Lower leg skin (tissue), 4 donors: ENCODE results near the gene LDHB. TPM values are rescaled to one million over a fixed set of nuclear protein-coding genes. Genes with fewer than 3 reads are reported as not detected.
"Not testable (repeated sequence)": the region's sequence is repeated elsewhere in the genome, so short reads cannot be mapped to it uniquely, and the experiment has no call there.

Experiments used
- DNase-seq, 2 donors: peaks; one replicate each; pipeline ENCODE4 v3.0.0-alpha.2; 2019; ENCODE audit warnings: low spot score in 2 of 2
- H3K4me3 ChIP-seq: fragments of 200-600 bp; sonication (generic); 2 replicates; pipeline ENCODE4 v1.5.1; 2017; ENCODE audit warnings: mild to moderate bottlenecking, low read depth; ENCODE audit not compliant: poor library complexity, severe bottlenecking
- CTCF ChIP-seq, 3 donors: fragments of 450-650 bp; IDR thresholded peaks; one replicate each; pipeline ENCODE4 v1.5.1; 2016; ENCODE audit warnings: antibody characterized with exemption in 3 of 3, mild to moderate bottlenecking in 3 of 3, moderate library complexity in 2 of 3
- POLR2A ChIP-seq, 2 donors: fragments of 450-650 bp; IDR thresholded peaks; one replicate each; pipeline ENCODE4 v1.6.1; 2016 to 2017; ENCODE audit warnings: antibody characterized with exemption in 2 of 2, mild to moderate bottlenecking in 1 of 2, moderate library complexity in 1 of 2
- WGBS, 2 donors: methylation state at CpG; one replicate each; pipeline ENCODE4 v1.1.5; 2018; 5-methylcytosine and 5-hydroxymethylcytosine counted together
- intact Hi-C: fragments of 100-400 bp; cut with DNase I; formaldehyde crosslinking; loops from one replicate; pipeline ENCODE4 v1.15.0; 2023; ENCODE audit warnings: low total_unique reads
- total RNA-seq, 4 donors: library from RNA; depleted of rRNA; stranded (reverse); fragments of >200 nt; gene quantifications; one replicate each; pipeline ENCODE4 v1.1.0, GENCODE V29; 2016

The LDHB gene
- total RNA-seq, 4 donors from 2014 or later = 30.3 to 76.5 (median 54.9) TPM

GRCh38 chr12:21647179-21647578, 10.5 kb downstream of the LDHB start:
- TF ChIP-seq POLR2A (IDR thresholded peaks at IDR 0.05) (no peak), CTCF (IDR thresholded peaks at IDR 0.05) (no peak)
- intact Hi-C loops = no loop called here
- H3K4me3 ChIP-seq = no peak overlapping the region
- DNase-seq = no peak

- H3K4me3 ChIP-seq, intact Hi-C loops: not testable (repeated sequence)
- WGBS, 2 donors = 67 to 71% methylated on average over 7 of the region's 7 CpGs
Measured at GRCh38 chr12:21645041-21645500, 12.6 kb downstream of the LDHB start.

GRCh38 chr12:21644516-21644915, 13.1 kb downstream of the LDHB start:
- intact Hi-C loops = no loop called here
- no peak overlapping the region for H3K4me3 ChIP-seq
- no peak for TF ChIP-seq POLR2A (IDR thresholded peaks at IDR 0.05)
- TF ChIP-seq CTCF (IDR thresholded peaks at IDR 0.05) = no peak
- no peak for DNase-seq
- WGBS, 2 donors = 88 to 90% methylated on average over 4 of the region's 4 CpGs

More at GRCh38 chr12:21645041-21645500, 12.6 kb downstream of the LDHB start:
- not testable (repeated sequence) for DNase-seq

- DNase-seq = no peak
- no peak overlapping the region for H3K4me3 ChIP-seq
- WGBS, 2 donors = 79 to 86% methylated on average over 3 of the region's 3 CpGs
- TF ChIP-seq POLR2A (IDR thresholded peaks at IDR 0.05) = no peak
- no peak for TF ChIP-seq CTCF (IDR thresholded peaks at IDR 0.05)
- intact Hi-C loops = no loop called here
Measured at GRCh38 chr12:21643758-21644157, 13.9 kb downstream of the LDHB start.

GRCh38 chr12:21642707-21643389, 14.8 kb downstream of the LDHB start:
- intact Hi-C loops = no loop called here
- no peak overlapping the region for H3K4me3 ChIP-seq
- 28 to 46% methylated on average over 1 of the region's 1 CpG for WGBS, 2 donors
- DNase-seq = no peak
- TF ChIP-seq CTCF (IDR thresholded peaks at IDR 0.05) = no peak
- no peak for TF ChIP-seq POLR2A (IDR thresholded peaks at IDR 0.05)

- TF ChIP-seq POLR2A (IDR thresholded peaks at IDR 0.05) (no peak), CTCF (IDR thresholded peaks at IDR 0.05) (no peak)
- no peak for DNase-seq
- intact Hi-C loops = no loop called here
- no peak overlapping the region for H3K4me3 ChIP-seq
- WGBS, 2 donors = 74 to 79% methylated on average over 1 of the region's 1 CpG
Measured at GRCh38 chr12:21638054-21638891, 19.4 kb downstream of the LDHB start.
